DMS53 treated with DMSO at 0.1 percent for 48 hours (cell line): ENCODE results near the gene ANKH.
"Not testable (repeated sequence)": the region's sequence is repeated elsewhere in the genome, so short reads cannot be mapped to it uniquely, and the experiment has no call there.

ENCODE experiments used
- DNase-seq: peaks from one replicate; lab custom pipeline; 2025; ENCODE audit not compliant: unreplicated experiment; lab: John Stamatoyannopoulos, UW

Gene ANKH

GRCh38 chr5:14884062-14884612, 12.6 kb upstream of the ANKH start:
- no peak for DNase-seq

- DNase-seq = no peak
Measured at GRCh38 chr5:14882658-14883580, 11.3 kb upstream of the ANKH start.

GRCh38 chr5:14881826-14882225, 10.2 kb upstream of the ANKH start:
- DNase-seq = no peak

GRCh38 chr5:14880688-14881087, 9.1 kb upstream of the ANKH start:
- DNase-seq = no peak

GRCh38 chr5:14879937-14880589, 8.5 kb upstream of the ANKH start:
- DNase-seq = no peak

- DNase-seq = no peak
Measured at GRCh38 chr5:14879393-14879792, 7.8 kb upstream of the ANKH start.

GRCh38 chr5:14878192-14878591, 6.6 kb upstream of the ANKH start:
- not testable (repeated sequence) for DNase-seq

- DNase-seq = no peak
Measured at GRCh38 chr5:14876095-14876494, 4.5 kb upstream of the ANKH start.

GRCh38 chr5:14873790-14874189, 2.2 kb upstream of the ANKH start:
- DNase-seq = no peak

GRCh38 chr5:14873093-14873492, 1.5 kb upstream of the ANKH start:
- DNase-seq = no peak

GRCh38 chr5:14872070-14872989, 752 bp upstream of the ANKH start:
- no peak for DNase-seq

- DNase-seq = no peak
Measured at GRCh38 chr5:14870337-14871213, 1.0 kb downstream of the ANKH start.

- DNase-seq = no peak
Measured at GRCh38 chr5:14869668-14870164, 1.9 kb downstream of the ANKH start.

- DNase-seq = no peak
Measured at GRCh38 chr5:14869233-14869632, 2.3 kb downstream of the ANKH start.

- no peak for DNase-seq
Measured at GRCh38 chr5:14868771-14869170, 2.8 kb downstream of the ANKH start.

GRCh38 chr5:14864181-14864812, 7.3 kb downstream of the ANKH start:
- no peak for DNase-seq

GRCh38 chr5:14863105-14863504, 8.5 kb downstream of the ANKH start:
- no peak for DNase-seq

GRCh38 chr5:14861123-14861765, 10.3 kb downstream of the ANKH start:
- DNase-seq = no peak

GRCh38 chr5:14859980-14860379, 11.6 kb downstream of the ANKH start:
- no peak for DNase-seq
